ENCODE measurements around the gene LRCH2.
"Not testable (repeated sequence)": the region's sequence is repeated elsewhere in the genome, so short reads cannot be mapped to it uniquely, and the experiment has no call there.

Gene LRCH2

DNA sequence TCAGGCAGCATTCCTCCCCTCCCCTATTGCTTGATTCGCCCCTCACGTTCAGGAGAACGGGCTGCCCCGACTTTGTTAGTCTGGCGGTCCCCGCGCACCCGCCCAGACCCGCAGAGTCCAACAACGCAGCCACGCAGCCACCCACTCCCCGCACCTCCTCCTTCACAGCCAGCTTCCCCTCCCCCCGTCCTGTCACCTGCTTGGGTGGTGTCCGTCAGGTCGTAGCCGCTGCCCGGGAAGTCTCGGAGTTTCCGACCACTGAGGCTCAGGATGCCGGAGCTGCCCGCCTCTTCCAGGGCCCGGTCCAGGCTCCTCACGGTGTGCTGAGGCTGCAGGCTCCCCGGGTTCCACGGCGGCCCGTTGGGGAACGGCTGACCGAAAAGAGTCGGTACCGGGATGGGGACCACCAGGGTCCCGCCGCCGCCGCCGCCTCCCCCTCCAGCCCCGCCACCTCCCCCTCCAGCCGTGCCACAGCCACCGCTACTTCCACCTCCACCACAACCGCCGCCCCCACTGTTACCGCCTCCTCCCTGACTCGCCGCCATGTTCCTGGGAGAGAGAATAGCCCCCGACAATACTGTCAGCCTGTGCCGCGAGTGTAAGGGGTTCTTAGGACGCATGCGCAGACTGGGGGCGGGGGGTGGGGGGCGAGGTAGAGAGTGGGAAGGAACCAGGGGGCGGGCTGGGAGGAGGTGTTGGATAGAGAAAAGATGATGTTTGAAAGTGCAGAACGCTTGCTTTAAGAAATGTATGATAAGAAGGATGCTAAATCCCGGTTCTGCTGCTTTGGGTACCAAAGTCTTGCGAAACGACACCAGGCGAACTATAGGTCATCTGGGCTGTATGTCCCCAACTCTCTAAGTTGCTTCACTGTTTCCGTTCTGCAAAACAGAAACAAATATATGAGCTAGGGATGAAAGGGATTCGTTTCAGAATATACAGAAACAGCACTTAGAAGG lies at the start of gene LRCH2:
Gene LRCH2, minus strand, starts transcription at position 600 of the 959 bp plus-strand sequence. Its CDS starts 55 bp downstream, at position 545.
- DNase-seq: no peak

DNA sequence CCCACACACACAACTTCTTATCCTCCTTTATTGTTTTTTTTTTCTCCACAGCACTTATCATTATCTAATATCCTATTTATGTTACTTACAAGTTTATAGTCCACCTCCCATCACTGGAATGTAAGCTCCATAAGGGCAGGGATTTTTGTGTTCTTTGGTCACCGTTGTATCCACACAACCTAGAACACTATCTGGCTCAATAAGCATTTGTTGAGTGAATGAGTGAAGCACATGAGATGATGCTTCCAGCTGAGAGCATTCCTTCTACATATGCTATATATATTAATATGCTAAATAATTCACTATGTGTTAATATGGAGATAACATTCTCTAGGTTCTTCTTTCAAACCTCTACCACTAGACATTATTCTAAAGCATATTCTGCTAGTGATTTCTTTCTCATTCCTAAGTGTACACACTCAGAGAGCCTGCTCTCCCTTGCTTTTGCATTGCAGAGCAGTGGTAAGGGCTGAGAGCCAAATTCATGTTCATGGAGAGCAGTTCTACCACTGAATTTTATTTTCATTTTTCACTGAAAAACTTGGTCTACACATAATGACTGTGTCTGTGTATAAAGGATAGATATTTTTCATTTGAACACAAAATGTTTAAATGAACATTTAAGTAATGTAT lies 35.3 kb upstream of the LRCH2 start:
- no peak for DNase-seq

GRCh38 chrX:115268421-115268820 lies 34.5 kb upstream of the LRCH2 start:
- no peak for DNase-seq

GRCh38 chrX:115266300-115266699 lies 32.4 kb upstream of the LRCH2 start:
- DNase-seq: no peak

DNA sequence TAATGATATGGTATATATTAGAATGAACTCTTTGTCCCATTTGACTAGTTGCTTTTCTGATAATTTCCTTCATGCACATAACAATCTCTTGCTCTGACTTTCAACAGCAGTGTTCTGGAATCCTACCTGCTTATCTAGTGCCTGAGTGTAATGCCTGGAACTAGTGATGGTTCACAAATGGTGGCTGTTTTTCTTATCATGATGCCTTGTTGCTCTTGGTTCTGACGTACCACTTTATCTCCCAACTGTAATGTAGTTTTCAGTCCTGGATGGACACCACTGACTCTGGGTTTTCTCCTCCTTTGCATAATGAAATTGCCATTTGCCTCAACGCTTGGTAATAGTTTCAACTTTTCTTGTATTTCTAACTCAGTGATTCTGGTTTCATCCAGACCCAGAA lies 30.1 kb upstream of the LRCH2 start:
- no peak for DNase-seq

DNA sequence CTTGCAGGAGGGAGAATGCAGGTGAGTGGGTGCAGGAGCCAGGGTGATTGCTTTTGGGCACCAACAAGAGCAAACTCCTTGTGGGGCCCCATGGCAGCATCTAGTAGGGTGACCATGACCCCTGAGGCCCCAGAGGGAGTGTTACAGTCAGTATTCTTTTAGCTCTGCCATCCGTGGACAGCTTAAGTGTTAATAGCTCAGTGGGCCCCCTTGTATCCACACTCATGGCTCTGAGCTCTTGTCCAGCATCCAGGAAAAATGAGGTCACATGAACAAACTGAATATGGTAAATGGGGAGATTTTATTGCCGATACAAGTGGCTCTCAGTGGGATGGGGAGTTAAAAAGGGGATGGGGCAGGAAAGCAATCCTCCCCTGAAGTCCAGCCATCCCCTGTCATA lies 27.3 kb upstream of the LRCH2 start:
- no peak for DNase-seq

DNA sequence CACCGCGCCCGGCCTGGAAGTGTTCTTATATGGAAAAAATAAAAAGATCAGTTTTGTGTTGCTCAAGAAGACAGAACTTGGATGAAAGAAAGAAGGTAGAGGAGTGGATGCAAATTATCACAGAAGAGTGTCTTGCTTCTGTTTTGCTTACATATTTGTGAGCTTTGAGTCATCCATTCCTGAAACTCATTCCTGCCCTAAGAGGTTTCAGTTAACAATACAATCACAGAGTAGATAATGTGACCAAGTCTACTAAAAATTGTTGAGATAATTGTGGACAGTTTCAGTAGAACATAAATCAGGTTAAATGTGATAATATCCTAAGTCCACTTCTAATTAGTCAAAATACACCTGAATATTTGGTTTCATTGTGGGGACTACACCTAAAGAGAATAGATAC lies 26.4 kb upstream of the LRCH2 start:
- DNase-seq: no peak

DNA sequence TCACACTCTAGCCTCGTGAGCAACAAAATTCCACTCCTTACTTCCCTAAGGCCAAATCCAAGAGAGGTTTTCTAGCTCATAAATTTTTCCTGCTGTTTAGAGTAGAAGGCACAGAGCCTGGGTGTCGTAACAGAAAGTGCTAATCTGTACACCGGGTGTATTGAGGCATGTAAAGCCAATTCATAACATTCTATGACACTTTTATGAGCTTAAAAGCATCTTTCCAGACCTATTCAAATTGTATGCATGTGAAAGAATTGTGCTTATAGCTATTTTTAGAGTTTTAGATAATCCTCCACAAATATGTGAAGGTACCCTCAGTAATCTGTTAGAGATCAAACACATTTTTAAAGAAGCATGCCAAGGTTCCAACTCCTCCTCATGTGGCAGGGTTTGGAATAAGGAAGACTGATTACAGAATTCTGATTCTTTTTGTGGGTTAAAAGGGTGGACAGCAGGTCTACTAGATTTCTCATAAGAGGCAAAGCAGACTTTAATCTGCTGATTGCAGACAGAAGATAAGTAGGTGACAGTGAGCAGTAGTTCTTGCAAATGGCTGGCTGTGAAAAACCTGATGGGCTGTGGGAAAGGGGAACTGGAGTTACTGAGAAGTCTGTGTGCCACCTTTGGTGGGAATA lies 25.5 kb upstream of the LRCH2 start:
- no peak for DNase-seq

DNA sequence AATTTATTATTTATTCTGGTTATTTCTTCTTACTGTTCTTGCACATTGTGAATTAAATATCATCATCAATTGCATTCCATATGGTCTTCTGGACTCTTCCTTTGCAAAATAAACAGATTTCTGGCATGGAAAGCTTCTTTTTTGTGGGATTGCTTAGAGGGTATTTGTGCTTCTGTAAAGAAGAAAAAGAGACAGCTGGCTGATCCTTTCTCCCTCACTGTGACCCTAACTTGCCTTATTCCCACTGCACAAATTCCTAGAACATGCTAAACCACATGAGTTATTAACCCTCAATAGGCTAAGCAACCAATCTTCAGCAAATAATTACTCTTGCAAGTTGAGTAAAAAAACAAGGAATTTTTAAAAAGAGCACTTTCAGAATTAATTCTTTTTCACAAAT lies 23.8 kb upstream of the LRCH2 start:
- DNase-seq: no peak

DNA sequence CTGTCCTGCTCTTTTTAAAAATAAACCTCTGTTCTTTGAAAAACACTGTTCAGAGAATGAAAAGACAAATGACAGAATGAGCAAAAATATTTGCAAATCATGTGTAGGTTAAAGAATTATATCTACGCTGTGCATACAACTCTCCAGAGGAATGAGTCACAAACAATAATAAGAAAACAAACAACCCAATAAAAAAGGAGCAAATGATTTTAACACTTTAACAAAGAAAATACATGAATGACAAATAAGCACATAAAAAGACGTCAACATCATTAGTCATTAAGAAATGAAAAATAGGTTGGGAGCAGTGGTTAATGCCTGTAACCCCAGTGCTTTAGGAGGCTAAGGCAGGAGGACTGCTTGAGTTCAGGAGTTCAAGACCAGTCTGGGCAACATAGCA lies 21.1 kb upstream of the LRCH2 start:
- no peak for DNase-seq

DNA sequence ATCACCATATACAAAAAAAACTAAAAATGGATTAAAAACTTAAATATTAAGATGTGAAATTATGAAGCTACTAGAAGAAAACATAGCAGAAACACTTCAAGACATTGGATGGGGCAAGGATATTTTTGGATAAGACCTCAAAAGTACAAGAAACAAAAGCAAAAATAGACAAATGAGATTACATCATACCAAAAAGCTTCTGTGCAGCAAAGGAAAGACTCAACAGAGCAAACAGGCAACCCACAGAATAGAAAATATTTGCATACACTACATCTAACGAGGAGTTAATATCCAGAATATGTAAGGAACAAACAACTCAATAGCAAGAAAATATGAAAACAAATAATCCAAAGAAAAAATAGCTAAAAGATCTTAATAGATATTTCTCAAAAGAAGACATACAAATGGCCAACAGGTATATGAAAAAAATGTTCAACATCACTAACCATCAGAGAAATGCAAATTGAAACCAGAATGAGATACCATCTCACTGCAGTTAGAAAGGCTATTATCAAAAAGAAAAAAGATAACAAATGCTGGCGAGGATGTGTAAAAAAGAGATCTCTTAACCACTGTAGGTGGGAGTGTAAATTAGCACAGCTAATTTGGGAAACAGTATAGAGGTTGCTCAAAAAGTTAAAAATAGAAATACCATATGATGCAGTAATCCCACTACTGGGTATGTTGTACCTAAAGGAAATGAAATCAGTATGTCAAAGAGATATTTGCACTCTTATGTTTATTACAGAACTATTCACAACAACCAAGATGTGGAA lies 17.8 kb upstream of the LRCH2 start:
- no peak for DNase-seq

- no peak for DNase-seq
These were observed 3.2 kb upstream of the LRCH2 start for GRCh38 chrX:115237056-115237455.

DNA sequence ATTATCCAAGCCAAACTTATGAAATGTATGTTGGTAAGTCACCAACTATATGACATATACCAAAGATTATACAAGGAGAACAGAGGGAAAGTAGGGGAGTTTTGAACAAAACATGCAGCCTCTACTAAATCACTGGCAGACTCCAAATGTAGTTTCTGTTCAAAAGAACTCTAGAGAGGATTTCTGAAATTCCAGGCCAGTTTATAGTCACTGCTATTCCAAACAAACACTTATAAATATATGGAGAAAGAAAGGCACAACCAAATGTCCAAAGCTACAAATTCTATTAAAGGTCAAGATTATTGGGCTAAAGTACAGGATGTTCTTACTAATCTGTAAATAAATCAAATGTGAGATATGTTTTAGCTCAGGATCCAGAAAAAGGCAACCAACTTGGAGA lies 2.7 kb upstream of the LRCH2 start:
- no peak for DNase-seq

DNA sequence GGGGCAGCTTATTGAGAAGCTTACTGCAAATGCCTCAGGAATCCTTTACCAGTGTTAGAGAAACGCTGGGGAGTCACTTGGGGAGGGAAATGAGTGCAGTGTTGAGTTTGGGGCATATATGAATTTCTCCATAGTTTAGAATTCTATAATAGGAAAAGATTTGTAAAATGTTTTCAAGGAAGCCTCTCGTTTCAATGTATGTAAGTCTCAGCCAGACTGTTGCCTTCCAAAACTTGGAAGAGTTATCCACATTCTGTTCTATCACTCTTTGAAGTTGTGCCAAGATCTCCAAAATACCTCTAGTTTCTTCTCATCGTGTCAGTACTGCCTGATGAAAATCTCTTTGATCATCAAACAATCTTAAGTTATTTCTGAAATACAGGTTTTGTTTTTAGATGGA lies 565 bp upstream of the LRCH2 start:
- no peak for DNase-seq

GRCh38 chrX:115232933-115233496 lies 881 bp downstream of the LRCH2 start:
- DNase-seq: no peak

- DNase-seq: no peak
These were observed 4.4 kb downstream of the LRCH2 start for GRCh38 chrX:115229337-115230003.

- DNase-seq: no peak
These were observed 7.0 kb downstream of the LRCH2 start for GRCh38 chrX:115226929-115227328.

DNA sequence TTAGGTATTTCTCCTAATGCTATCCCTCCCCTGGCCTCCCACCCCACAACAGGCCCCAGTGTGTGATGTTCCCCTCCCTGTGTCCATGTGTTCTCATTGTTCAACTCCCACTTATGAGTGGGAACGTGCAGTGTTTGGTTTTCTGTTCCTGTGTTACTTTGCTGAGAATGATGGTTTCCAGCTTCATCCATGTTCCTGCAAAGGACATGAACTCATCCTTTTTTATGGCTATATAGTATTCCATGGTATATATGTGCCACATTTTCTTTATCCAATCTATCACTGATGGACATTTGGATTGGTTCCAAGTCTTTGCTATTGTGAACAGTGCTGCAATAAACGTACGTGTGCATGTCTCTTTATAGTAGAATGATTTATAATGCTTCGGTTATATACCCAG lies 16.6 kb downstream of the LRCH2 start:
- not testable (repeated sequence) for DNase-seq

- DNase-seq: no peak
These were observed 19.3 kb downstream of the LRCH2 start for GRCh38 chrX:115214605-115215004.

GRCh38 chrX:115214151-115214550 lies 19.7 kb downstream of the LRCH2 start:
- DNase-seq: no peak

DNA sequence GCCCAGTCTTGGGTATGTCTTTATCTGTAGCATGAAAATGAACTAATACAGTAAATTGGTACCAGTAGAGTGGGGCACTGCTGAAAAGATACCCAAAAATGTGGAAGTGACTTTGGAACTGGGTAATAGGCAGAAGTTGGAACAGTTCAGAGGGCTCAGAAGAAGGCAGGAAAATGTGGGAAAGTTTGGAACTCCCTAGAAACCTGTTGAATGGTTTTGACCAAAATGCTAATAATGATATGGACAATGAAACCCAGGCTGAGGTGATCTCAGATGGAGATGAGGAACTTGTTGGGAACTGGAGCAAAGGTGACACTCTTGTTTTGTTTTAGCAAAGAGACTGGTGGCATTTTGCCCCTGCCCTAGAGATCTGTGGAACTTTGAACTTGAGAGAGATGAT lies 24.3 kb downstream of the LRCH2 start:
- not testable (repeated sequence) for DNase-seq

DNA sequence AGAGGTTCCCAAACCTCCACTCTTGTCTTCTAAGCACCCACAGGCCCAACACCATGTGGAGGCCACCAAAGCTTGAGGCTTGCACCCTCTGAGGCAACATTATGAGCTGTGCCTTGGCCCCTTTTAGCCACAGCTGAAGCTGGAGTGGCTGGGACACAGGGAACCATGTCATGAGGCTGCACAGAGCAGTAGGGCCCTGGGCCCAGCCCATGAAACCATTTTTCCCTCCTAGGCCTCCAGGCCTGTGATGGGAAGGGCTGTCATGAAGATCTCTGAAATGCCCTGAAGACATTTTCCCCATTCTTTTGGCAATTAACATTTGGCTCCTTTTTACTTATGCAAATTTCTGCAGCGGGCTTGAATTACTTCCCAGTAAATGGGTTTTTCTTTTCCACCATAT lies 29.9 kb downstream of the LRCH2 start:
- no peak for DNase-seq

Data from GF-D8 (cell line).